Chondrocyte (in vitro differentiated cells): Measurements from ENCODE around the gene CTSZ. TPM values are rescaled to one million over a fixed set of nuclear protein-coding genes. Genes with fewer than 3 reads are reported as not detected.

Source experiments
- DNase-seq: peaks from one replicate; pipeline ENCODE4 v3.0.0; 2021; ENCODE audit warnings: mixed read lengths, low spot score
- H3K27ac Mint-ChIP-seq: one replicate; pipeline ENCODE4 v1.8.0; 2021; ENCODE audit warnings: mild to moderate bottlenecking, moderate library complexity, mixed read lengths; ENCODE audit not compliant: unreplicated experiment
- H3K27me3 Mint-ChIP-seq: 2 replicates; pipeline ENCODE4 v1.8.0; 2021; ENCODE audit warnings: low read depth, mixed read lengths
- H3K36me3 Mint-ChIP-seq: 2 replicates; pipeline ENCODE4 v1.8.0; 2021; ENCODE audit warnings: low read depth, mixed read lengths
- H3K4me1 Mint-ChIP-seq: 2 replicates; pipeline ENCODE4 v1.8.0; 2021; ENCODE audit warnings: low read depth, mild to moderate bottlenecking, mixed read lengths
- H3K4me3 Mint-ChIP-seq: one replicate; pipeline ENCODE4 v1.8.0; 2021; ENCODE audit warnings: mild to moderate bottlenecking, moderate library complexity, mixed read lengths; ENCODE audit not compliant: unreplicated experiment
- H3K9me3 Mint-ChIP-seq: 2 replicates; pipeline ENCODE4 v1.8.0; 2021; ENCODE audit warnings: low read depth, mixed read lengths
- CTCF ChIP-seq: fragments of 200-600 bp; sonication (generic); IDR thresholded peaks from 2 replicates; pipeline ENCODE4 v1.5.0; 2021; ENCODE audit warnings: antibody characterized with exemption, mild to moderate bottlenecking, moderate library complexity
- total RNA-seq: library from RNA; stranded (reverse); gene quantifications from 3 replicates; pipeline ENCODE4 v1.2.1, GENCODE V29; 2021

CTSZ gene
- total RNA-seq, 1 donor from 2014 or later, result 99.4 TPM

GRCh38 chr20:59016795-59017492, 9.9 kb upstream of the CTSZ start:
- no peaks in the 10 kb centered on the region for H3K9me3 Mint-ChIP-seq
- H3K36me3 Mint-ChIP-seq, result no peaks in the 10 kb centered on the region
- no peaks in the 10 kb centered on the region for H3K27me3 Mint-ChIP-seq
- no peak for DNase-seq
- TF ChIP-seq CTCF, result no peak
- H3K4me1 Mint-ChIP-seq, result peaks cover 50% of the 10 kb centered on the region
- no peak overlapping the region for H3K4me3 Mint-ChIP-seq
- H3K27ac Mint-ChIP-seq, result no peak overlapping the region

- no peak overlapping the region for H3K4me3 Mint-ChIP-seq
- H3K9me3 Mint-ChIP-seq, result no peaks in the 10 kb centered on the region
- TF ChIP-seq CTCF, result no peak
- peaks cover 54% of the 10 kb centered on the region for H3K4me1 Mint-ChIP-seq
- H3K27ac Mint-ChIP-seq, result no peak overlapping the region
- no peak for DNase-seq
- no peaks in the 10 kb centered on the region for H3K36me3 Mint-ChIP-seq
- no peaks in the 10 kb centered on the region for H3K27me3 Mint-ChIP-seq
Measured at GRCh38 chr20:59015812-59016711, 9.0 kb upstream of the CTSZ start.

- Mint-ChIP-seq H3K4me1 (peaks cover 55% of the 10 kb centered on the region), H3K27me3 (no peaks in the 10 kb centered on the region), H3K27ac (no peak overlapping the region), H3K36me3 (no peaks in the 10 kb centered on the region), H3K9me3 (no peaks in the 10 kb centered on the region), H3K4me3 (no peak overlapping the region)
- TF ChIP-seq CTCF, result no peak
- no peak for DNase-seq
Measured at GRCh38 chr20:59015411-59015810, 8.4 kb upstream of the CTSZ start.

- H3K4me1 Mint-ChIP-seq, result peaks cover 61% of the 10 kb centered on the region
- no peak for DNase-seq
- H3K27ac Mint-ChIP-seq, result peak overlapping the region; percentile 76
- H3K9me3 Mint-ChIP-seq, result no peaks in the 10 kb centered on the region
- H3K27me3 Mint-ChIP-seq, result no peaks in the 10 kb centered on the region
- H3K36me3 Mint-ChIP-seq, result no peaks in the 10 kb centered on the region
- no peak for TF ChIP-seq CTCF
- no peak overlapping the region for H3K4me3 Mint-ChIP-seq
Measured at GRCh38 chr20:59014680-59015389, 7.8 kb upstream of the CTSZ start.
